GM18520 (cell line): ENCODE measurements around the gene ATP1A4.
A peak's percentile ranks its signal among the peaks of the same experiment; 100 is the strongest.

Experiments
- ATAC-seq: cut with Tn5 transposase; IDR thresholded peaks from one replicate; pipeline ENCODE4 v1.9.1; 2021; ENCODE audit not compliant: unreplicated experiment

ATP1A4 gene

DNA sequence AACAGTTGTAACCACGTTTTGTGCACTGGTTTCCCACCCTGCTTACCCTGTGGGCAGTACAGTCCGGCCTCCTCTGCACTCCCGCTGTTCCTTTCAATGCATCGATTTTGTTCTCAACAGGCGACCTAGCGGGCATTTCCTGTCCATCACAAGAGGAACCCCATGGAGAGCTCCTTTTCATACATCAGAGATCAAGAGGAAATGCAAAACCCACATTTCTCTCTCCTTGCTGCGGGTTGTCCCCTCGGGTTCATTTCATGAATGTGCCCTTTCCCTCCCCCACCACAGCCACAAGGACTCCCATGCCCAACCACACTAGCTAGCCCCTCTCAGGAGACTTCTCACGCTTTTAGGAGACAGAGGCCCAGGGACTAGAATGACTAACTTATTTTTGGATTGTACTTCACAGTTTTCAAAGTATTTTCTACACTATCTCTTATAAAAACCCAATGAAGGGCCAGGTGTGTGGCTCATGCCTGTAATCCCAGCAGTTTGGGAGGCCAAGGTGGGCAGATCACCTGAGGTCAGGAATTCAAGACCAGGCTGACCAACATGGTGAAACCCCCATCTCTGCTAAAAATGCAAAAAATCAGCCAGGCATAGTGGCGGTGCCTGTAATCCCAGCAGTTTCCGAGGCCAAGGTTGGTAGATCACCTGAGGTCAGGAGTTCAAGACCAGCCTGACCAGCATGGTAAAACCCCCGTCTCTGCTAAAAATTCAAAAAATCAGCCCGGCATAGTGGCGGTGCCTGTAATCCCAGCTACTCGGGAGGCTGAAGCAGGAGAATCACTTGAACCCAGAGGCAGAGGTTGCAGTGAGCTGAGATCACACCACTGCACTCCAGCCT is 18.4 kb downstream of the ATP1A4 start:
- ATAC-seq, result peak; percentile 45

DNA sequence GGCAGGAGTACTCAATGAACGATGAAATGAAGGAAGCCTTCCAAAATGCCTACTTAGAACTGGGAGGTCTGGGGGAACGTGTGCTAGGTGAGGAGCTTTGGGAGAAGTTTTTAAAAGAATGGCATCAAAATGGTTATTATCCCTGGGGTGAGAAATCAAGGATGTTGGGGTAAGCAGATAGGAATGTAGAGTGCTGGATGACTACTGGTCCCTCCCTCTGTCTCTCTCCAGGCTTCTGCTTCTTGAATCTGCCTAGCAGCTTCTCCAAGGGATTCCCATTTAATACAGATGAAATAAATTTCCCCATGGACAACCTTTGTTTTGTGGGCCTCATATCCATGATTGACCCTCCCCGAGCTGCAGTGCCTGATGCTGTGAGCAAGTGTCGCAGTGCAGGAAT is 20.0 kb downstream of the ATP1A4 start:
- ATAC-seq, result no peak

DNA sequence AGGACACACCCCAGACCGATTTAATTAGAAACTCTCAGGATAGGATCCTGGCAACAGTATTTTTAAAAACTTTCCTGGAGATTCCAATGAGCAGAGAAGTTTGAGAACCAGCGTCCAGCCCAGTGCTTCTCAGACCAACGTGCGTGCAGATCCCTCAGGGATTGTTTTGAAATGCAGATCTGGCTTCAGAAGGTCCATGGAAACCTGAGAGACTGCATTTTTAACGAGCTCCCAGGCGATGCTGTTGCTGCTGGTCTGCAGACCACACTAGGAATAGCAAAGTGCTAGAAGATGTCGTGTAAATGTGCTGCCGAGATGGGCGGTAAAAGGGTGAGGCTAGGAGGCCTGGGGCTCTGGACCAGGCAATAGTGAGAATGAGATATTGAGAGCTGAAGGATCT is 20.6 kb downstream of the ATP1A4 start:
- no peak for ATAC-seq

DNA sequence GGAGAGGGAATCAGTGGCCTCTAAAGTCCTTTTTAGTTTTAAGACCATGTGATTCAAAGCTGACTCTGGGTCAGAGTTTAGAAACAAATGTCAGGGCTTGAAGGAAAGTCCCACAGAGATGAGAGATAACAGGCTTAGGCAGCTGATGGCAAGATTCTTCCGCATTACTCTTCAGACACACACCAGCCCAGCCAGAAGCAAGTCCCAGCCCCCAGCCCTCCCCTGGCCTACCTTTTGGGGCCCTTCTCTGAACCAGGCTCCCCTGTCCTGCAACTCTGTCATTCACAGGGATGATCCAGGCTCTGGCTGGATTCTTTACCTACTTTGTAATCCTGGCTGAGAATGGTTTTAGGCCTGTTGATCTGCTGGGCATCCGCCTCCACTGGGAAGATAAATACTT is 25.8 kb downstream of the ATP1A4 start:
- ATAC-seq, result no peak

DNA sequence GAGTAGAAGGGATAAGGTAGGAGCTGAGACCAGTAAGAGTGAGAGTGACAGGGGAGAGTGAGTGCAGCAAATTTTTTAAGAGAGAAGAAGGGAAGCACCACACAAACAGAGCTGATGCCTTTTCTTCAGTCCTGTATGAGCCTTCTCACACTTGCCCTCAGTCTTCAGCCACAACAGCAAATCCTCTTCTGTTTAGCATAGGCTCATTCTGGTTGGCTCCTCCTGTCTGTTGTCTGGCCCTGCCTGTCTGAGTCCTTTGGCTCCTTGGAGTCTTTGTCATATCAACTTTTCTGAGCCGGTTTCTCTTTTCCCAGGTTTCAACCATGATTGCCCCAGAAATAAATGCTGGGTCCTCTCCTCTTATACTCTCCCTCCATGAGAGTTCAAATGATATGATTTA is 26.3 kb downstream of the ATP1A4 start:
- no peak for ATAC-seq

DNA sequence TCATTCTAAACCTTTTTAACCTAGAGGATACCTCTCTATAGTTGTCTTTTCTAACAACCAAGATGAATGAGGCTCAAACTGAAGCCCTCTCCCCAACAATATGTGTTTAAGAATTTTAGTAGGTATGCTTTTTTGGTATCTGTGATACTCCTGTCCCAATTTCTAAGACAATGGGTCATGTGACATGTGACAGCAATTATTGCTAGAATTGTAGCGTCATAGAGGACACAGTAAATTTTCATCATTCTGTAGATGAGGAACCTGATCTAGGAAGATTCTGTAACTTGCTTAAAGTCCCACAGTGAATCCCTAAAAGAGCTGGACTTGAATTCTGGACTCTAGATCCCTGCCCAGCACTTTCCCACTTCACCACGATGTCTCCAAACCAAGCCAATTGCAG is 27.3 kb downstream of the ATP1A4 start:
- ATAC-seq, result no peak

DNA sequence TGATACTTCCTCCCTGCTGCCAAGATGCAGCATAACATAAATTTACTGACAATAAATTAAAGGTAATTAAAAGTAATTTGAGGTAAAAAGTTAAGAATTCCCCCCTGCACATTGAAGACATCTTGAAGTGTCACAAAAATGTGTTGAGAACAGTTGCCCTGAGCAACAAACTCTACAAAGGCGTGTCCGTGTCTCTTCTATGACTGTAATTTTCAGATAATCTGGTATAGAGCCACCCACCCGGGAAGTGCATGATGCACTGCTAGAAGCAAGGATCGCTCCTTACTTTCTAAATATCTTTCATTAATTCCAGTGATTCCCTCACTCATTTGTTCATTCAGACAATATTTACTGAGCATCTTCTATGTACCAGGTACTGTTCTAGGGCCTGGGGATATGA is 27.9 kb downstream of the ATP1A4 start:
- ATAC-seq, result no peak

DNA sequence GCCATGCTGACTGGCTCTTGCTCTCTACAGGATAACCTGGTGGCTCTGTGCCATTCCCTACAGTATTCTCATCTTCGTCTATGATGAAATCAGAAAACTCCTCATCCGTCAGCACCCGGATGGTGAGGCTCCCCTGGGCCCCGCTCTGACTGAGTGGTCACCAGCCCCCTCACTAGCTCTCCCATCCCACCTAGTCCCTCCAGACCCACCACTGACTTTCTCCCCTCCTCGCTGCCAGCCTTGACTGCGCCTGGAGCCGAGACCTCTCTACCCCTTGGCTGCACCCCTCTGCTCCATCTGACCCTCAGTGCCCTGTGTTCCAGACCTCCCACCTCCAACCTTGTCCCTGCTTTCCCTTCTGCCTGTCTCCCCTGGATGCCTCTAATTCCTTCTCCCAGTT is 34.8 kb downstream of the ATP1A4 start:
- no peak for ATAC-seq

DNA sequence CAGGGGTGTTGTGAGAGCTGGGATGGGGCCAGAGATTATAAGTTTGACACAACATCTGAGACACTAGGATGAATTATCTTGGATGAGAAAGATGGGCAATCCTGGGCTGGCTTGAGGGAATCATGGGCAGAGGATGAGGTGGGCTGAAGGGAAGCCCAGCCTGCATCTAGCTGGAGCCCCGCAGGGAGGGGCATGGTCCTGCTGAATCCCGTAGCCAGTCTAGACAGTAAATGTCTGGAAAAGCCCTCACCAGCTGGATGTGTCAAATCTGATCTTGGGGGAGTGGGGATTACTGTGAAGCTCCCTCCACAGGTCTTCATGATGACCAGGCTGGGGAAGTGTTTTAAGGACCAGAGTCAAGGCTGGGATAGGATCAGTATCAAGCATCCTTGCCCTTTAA is 35.3 kb downstream of the ATP1A4 start:
- no peak for ATAC-seq

DNA sequence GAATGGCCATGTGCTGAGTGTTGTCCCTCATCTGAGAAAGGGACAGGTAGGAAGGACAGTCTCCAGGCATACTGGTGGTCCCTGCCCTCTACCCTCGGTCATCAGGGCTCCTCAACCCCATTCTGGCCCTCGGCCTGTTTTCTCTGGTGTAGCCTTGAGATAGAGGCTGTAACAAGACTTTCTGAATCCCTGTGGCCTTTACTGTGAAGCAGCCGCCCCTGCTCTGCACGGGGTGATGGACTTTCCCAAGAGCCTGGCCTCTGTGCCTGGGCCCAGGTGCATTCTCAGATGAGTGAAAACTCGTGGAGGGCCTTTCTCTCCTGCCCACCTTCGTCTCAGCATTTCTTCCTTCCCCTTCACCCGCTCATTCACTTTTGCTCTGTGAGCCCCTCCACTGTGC is 36.0 kb downstream of the ATP1A4 start:
- no peak for ATAC-seq

DNA sequence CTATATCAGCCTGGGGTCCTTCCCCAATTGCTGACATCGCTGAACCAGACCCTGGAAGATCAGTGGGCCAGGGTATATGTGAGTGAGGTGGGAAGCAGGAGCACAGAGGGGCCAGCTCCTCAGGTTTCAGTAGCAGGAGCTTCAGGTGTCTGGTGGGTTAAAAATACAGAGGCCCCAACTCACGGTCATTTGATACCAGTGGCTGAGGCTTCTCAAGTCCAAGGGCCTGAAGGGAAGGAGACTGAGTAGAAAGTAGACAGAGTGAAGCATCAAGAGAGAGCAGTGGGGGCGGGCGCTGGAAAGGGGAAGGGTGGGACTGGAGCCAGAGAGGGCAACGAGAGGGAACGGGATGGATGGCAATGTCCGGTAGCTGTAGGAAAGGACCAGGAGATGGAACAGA is 36.9 kb downstream of the ATP1A4 start:
- no peak for ATAC-seq

DNA sequence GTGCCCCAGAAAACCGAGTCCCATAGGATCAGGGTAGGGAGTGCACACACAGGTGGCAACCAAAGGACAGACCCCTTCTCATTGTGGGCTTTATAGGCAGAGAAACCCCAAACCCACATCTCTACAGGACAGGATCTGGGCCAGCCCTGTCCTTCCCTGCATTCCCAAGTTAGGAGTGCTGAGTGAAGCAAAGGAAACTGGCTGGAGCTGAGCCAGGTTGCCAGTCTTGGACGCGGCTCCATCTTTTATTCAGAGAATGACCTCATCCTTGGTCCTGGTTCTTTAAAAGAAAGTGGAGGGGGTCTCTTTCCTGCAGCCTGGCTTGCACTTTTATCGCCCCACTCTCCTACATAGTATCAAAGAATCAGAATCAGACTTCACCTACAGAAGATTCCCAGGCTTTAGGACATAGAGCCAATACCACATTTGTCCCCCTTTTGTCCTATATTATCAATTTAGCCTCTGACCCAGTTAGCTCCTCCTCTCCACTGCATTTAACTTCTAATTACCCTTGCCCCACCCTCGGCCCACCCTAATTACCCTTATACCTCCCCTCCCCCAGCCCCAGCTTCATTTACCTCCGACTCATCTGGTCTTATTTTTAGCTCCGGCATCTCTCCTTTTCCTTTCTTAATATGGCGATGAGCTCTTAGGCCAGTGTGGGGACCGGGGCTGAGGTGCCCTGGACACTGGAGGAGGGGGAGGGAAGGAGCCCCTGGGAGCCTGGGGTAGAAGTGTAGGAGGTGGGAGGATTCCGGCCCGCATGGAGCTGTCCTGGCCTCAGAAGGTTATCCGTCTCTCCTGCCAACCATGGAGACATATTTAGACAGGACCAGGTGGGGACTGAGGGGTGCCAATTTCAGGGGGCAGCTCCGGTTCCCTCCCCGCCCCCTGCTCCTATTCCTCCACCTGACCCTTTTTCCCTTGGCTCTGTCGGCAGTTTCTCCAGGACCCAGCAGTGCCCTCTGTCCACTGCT is 38.5 kb downstream of the ATP1A4 start, which contains the start of gene CASQ1:
Gene CASQ1 (plus strand): TSS at position 927 of the 977 bp plus-strand sequence. CDS start 177 bp downstream, outside the sequence.
- no peak for ATAC-seq

DNA sequence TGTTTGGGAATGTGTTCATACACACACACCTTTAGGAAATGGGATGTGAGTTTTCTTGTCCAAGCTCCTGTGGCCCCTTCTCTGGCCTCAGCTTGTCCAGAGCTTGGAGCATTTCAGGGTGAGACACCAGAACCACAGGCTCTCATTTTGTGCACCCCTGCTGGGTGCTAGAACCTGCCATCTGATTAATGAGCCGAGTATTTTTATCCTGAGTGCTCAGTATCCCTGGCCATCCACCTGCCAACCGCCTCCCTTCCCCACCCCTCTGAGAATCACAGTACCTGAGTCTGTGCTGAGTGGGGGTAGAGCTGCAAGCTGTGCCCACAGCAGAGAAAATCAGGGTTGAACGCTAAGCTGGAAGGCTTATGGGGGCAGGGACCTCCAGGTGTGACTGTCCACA is 40.4 kb downstream of the ATP1A4 start:
- no peak for ATAC-seq

DNA sequence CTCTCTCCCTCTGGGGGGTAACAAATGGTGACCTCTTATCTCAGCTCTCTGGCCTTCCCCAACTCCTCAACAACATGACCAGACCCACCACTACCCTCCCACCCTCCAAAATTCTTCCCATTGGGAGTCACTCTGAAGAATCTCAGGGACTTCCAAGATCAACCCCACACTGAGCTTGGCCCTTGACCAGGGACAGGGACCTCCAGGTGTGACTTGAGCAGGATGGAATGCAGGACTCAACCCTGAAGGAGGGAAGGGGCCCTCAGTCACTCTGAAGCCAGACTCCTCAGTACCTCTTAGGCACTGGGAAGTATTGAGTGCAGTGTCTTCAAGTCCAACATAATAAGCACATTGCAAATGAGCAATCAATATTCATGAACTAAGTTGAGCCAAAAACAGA is 40.8 kb downstream of the ATP1A4 start:
- no peak for ATAC-seq

DNA sequence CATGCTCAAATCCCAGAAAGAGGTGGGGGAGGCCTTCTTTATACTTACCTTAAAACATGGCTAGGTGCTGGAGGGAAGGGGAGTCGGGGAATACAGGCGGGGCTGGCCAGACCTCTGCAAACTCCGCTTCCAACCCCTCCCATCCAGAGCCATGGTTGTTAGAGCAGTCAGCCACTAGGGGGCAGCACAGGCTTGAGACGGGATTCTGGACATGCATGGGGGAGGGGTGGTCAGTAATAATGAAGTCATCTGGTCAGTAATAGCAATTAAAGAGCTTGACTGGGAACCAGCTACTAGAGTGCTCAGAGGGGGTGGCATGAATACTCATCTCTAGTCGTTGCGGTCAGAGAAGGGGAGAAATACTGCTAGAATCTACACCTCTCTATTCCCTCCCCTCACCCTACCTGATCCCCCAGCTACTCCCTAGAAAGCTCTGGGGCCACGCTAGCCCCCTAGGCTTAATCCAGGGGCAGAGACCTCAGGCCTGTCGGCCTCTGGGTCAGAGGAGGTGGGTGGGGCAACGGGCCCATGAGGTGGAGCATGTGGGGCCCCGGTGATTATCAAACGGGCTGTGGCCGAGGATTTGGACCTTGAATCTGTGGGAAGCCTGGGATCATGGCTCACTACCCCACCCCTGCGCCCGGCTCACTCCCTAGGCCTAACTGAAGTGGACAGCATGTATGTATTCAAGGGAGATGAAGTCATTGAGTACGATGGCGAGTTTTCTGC is 41.9 kb downstream of the ATP1A4 start:
- no peak for ATAC-seq

DNA sequence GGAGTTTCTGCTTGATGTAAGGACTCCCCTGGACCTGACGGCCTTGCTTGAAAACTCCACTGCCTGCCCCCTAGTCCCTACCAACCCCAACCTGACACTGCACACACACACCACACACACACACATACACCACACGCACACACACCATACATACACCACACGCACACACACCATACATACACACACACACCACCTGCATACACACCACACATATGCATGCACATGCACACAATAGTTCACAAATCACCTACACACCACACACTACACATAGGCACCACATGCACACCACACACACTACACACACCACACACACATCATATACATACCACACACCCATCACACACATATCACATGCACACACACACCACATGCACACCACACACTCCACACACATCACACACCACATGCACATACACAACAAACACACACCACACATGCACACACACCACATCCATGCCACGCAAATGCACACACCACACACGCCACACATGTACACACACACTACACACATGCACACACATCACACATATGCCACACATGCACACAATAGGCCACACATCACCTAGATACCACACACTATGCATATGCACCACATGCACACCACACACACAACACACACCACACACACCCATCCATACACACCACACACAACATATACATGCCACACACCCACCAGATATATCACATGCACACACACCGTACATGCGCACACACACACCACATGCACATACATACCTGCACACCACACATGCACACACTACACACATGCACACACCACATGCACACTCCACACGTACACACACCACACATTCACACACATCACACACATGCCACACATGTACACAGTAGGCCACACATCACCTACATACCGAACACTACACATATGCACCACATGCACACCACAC is 42.7 kb downstream of the ATP1A4 start:
- ATAC-seq, result no peak

DNA sequence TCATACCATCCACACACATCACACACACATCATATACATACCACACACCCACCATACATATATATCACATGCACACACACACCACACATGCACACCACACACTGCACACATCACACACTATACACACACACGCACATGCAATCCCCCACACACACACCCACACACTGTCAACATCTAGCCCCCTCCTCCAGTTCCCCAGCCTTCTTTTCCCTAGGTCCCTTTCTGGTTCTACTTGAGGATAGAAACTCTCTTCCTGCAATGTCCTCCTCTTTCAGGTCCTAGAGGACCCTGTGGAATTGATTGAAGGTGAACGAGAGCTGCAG is 43.3 kb downstream of the ATP1A4 start:
- no peak for ATAC-seq

DNA sequence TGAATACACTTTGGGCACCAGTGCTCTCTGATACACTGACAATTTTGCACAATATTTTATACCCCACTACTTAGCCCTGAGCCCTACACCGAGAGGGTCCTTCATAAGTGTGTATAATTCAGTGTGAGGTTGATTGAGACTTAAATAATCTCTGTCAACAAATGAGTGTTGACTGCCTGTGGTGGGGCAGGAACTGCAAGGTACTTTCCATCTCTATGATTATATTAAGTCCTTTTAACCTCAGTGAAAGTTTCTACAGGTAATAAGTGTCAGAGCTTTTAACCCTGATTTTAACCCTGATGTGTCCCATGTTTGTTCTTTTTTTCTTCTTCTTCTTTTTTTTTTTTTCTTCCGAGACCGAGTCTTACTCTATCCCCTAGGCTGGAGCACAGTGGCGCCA is 44.7 kb downstream of the ATP1A4 start:
- ATAC-seq, result no peak

DNA sequence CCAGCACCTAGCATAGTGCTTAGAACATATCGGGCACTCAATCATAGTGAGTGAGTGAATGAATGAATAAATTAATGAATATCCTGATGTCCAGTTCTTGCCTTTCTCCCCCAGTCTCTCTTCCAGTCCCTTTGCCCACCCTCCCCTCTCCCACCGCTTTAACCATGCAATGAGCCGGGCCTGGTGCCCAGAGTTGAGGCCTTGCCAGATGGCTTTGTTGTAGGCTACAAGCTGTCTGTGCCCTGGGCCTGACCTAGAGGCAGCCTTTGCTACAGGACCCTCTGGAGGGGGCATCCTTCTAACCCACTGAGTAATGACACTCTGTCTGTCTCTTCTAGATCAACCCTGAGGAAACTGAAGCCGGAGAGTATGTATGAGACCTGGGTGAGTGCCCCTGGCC is 45.8 kb downstream of the ATP1A4 start:
- ATAC-seq, result no peak

DNA sequence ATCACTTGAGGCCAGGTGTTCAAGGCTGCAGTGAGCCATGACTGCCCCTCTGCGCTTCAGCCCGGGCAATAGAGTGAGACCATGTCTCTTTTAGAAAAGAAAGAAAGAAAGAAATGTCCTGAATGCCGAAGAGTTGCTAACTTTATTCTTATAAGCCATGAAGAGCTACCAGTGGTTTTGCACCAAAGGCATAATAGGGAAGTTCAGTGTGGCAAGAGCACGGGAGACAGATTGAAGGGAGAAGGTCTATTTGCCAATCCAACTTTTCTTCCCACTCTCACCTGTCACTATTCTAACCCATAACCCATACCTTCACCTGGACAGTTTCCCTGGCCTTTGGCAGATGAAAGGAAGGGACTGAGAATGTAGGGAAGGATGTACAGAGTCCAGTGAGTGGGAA is 49.4 kb downstream of the ATP1A4 start:
- ATAC-seq, result no peak
